SK-N-SH treated with all-trans-retinoic acid at 6 μM for 48 hours (cell line): ENCODE data around the gene UNC5CL.

Experiments
- ATAC-seq: fragments of 200-7000 bp; cut with Tn5 transposase; 3 replicates; pipeline ENCODE4 v1.9.1; 2020; ENCODE audit warnings: mild to moderate bottlenecking, moderate library complexity
- OSR1 ChIP-seq: fragments of 250-450 bp; sonication (Bioruptor Pico); IDR thresholded peaks from 2 replicates; pipeline ENCODE4 v1.8.0; 2022; ENCODE audit warnings: moderate library complexity, mild to moderate bottlenecking, inconsistent platforms
- PPARA ChIP-seq: fragments of 250-450 bp; sonication (Bioruptor Pico); IDR thresholded peaks from 2 replicates; pipeline ENCODE4 v1.5.0; 2020; ENCODE audit warnings: mild to moderate bottlenecking, borderline replicate concordance
- RARB ChIP-seq: fragments of 250-450 bp; sonication (Bioruptor Pico); IDR thresholded peaks from 2 replicates; pipeline ENCODE4 v1.8.0; 2021; ENCODE audit warnings: mild to moderate bottlenecking, moderate library complexity
- SNAI2 ChIP-seq: fragments of 250-450 bp; sonication (Bioruptor Pico); IDR thresholded peaks from 2 replicates; pipeline ENCODE4 v1.5.0; 2020; ENCODE audit warnings: mild to moderate bottlenecking, moderate library complexity
- TSHZ2 ChIP-seq: fragments of 250-450 bp; sonication (Bioruptor Pico); IDR thresholded peaks from 2 replicates; pipeline ENCODE4 v1.5.0; 2020; ENCODE audit warnings: mild to moderate bottlenecking, moderate library complexity
- ZC3H10 ChIP-seq: fragments of 250-450 bp; sonication (Bioruptor Pico); IDR thresholded peaks from 2 replicates; pipeline ENCODE4 v1.5.1; 2021; ENCODE audit warnings: mild to moderate bottlenecking, moderate library complexity

The UNC5CL gene

DNA sequence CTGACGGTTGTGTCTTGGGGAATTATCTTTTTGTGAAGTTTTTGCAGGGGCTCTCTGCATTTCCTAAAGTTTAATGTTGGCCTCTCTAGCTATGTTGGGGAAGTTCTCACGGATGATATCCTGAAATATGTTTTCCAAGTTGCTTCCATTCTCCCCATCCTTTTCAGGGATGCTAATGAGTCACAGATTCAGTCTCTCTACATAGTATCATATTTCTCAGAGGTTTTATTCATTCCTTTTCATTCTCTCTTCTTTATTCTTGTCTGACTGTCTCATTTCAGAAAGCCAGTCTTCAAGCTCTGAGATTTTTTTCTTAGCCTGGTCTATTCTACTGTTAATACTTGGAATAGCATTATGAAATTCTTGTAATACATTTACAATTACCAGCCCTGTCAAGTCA lies 61.3 kb downstream of the UNC5CL start (continued):
- TF ChIP-seq TSHZ2 (CRISPR knock-in tag), result no peak

- no peak for TF ChIP-seq RARB (CRISPR knock-in tag)
- no peak for TF ChIP-seq SNAI2 (CRISPR knock-in tag)
- TF ChIP-seq OSR1 (CRISPR knock-in tag), result no peak
- no peak for TF ChIP-seq ZC3H10 (CRISPR knock-in tag)
- TF ChIP-seq PPARA (CRISPR knock-in tag), result no peak
- no peak for ATAC-seq
Observed at GRCh38 chr6:40977085-40977484, 61.9 kb downstream of the UNC5CL start.
